ENCODE results near the gene SPNS2. TPM values are rescaled to one million over a fixed set of nuclear protein-coding genes. Genes with fewer than 3 reads are reported as not detected.

The SPNS2 gene
- polyA plus RNA-seq, 1 donor (not counting 4 experiments of a cell fraction or from before 2014, with no cell fraction given): 0.10 TPM

DNA sequence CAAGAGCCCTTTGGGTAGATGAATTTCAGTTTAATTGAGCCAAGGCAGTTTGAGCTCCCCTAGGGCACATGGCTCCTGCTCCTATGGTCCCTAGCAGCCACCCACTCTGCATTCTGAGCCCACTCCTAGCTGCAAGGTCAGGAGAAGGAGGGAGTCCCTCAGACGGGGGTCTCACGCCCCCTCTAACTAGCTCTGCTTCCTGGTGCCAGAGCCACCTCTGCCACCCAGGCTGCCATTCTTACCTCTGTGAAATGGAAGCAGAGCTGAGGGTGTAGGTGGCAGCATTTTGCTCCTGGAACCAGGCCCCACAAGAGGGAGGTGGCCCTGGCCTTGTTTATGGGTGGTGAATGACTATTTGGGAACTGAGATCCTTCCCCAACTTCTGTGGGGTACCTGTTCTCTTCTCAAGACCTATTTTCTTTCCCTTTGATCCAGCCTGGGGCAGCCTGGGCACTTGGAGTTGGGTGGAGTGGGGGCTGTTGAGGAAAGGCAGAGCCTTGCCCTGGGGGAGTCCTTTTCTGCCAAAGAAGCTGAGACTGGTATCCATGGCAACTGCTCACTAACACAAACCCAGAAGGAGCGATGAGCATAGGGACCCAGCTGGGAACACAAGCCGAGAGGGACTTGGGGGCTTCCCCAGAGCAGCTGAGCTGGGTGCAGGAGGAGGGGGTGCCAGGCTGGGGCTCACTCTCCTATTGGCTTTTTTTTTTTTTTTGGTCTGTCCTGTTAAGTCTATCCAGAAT lies 4.8 kb downstream of the SPNS2 start:
- Histone ChIP-seq H3K79me2 (ENCODE audit: control insufficient read depth, insufficient read depth, low read length) (no peaks in the 10 kb centered on the region), H3K27ac (ENCODE audit: control insufficient read depth, insufficient read depth, low read length) (no peak overlapping the region), H3K4me1 (ENCODE audit: control insufficient read depth, extremely low read depth, insufficient read depth, low read length) (no peaks in the 10 kb centered on the region), H3K9ac (ENCODE audit: control insufficient read depth, extremely low read depth, insufficient read depth, low read length) (no peak overlapping the region), H4K20me1 (ENCODE audit: control insufficient read depth, extremely low read depth, insufficient read depth, low read length) (peaks cover 3% of the 10 kb centered on the region), H3K4me3 (ENCODE audit: control insufficient read depth in 2 of 3, extremely low read depth in 1 of 3, insufficient read depth in 2 of 3, low read depth in 1 of 3, low read length in 3 of 3) (no peak overlapping the region), H2AFZ (ENCODE audit: control insufficient read depth, low read length) (no peak overlapping the region), H3K9me1 (ENCODE audit: control insufficient read depth, extremely low read depth, insufficient read depth, low read length) (no peaks in the 10 kb centered on the region), H3K36me3 (ENCODE audit: control insufficient read depth in 2 of 2, extremely low read depth in 1 of 2, insufficient read depth in 2 of 2, low read length in 2 of 2) (no peaks in the 10 kb centered on the region), H3K27me3 (ENCODE audit: control insufficient read depth, extremely low read depth, insufficient read depth, low read length) (peaks cover 43% of the 10 kb centered on the region), H3K9me3 (ENCODE audit: control insufficient read depth, low read depth, low read length) (no peaks in the 10 kb centered on the region), H3K4me2 (ENCODE audit: control insufficient read depth, extremely low read depth, insufficient read depth, low read depth, low read length) (no peak overlapping the region)
- no peak for TF ChIP-seq EZH2 (IDR thresholded peaks at IDR 0.05; ENCODE audit: low read length)
- TF ChIP-seq, protein P1, sequence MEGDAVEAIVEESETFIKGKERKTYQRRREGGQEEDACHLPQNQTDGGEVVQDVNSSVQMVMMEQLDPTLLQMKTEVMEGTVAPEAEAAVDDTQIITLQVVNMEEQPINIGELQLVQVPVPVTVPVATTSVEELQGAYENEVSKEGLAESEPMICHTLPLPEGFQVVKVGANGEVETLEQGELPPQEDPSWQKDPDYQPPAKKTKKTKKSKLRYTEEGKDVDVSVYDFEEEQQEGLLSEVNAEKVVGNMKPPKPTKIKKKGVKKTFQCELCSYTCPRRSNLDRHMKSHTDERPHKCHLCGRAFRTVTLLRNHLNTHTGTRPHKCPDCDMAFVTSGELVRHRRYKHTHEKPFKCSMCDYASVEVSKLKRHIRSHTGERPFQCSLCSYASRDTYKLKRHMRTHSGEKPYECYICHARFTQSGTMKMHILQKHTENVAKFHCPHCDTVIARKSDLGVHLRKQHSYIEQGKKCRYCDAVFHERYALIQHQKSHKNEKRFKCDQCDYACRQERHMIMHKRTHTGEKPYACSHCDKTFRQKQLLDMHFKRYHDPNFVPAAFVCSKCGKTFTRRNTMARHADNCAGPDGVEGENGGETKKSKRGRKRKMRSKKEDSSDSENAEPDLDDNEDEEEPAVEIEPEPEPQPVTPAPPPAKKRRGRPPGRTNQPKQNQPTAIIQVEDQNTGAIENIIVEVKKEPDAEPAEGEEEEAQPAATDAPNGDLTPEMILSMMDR (optimal IDR thresholded peaks at IDR 0.05 in 1 of 3, IDR thresholded peaks at IDR 0.05 in 1 of 3, conservative IDR thresholded peaks at IDR 0.05 in 1 of 3; ENCODE audit: extremely low read depth in 1 of 3, insufficient read depth in 2 of 3, low read length in 3 of 3): no peak
- FAIRE-seq (no peak), DNase-seq (ENCODE audit: low read depth, low spot score) (no peak)
- dilution Hi-C loops (cut with MboI; ENCODE audit: extremely low pct_ligation_motif_present, low sequenced_read_pairs): no loop called here

DNA sequence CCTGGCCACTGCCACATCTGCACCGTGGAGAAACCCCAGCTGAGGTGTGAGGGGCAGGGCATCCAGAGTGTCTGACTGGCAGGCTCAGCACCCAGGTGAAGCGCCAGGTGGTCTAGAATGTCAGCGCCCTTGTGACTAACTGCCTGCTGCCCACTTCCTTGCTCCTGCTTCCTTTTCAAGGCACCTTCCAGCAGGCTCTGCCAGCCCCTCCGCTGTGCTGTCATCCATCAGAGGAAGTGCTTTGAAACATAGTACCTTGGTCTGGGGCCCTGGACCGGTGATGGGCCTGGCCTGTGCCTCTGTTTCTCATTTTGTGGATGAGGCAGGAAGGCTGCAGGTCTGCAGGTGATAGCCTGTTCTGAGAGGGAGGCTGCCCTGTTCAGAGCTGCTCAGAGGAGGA lies 5.5 kb downstream of the SPNS2 start:
- H3K27me3 ChIP-seq (ENCODE audit: control insufficient read depth, extremely low read depth, insufficient read depth, low read length): peaks cover 48% of the 10 kb centered on the region
- no peak overlapping the region for H3K27ac ChIP-seq (ENCODE audit: control insufficient read depth, insufficient read depth, low read length)
- no peaks in the 10 kb centered on the region for H3K9me3 ChIP-seq (ENCODE audit: control insufficient read depth, low read depth, low read length)
- no peaks in the 10 kb centered on the region for H3K4me1 ChIP-seq (ENCODE audit: control insufficient read depth, extremely low read depth, insufficient read depth, low read length)
- no peak for DNase-seq (ENCODE audit: low read depth, low spot score)
- no peak overlapping the region for H2AFZ ChIP-seq (ENCODE audit: control insufficient read depth, low read length)
- dilution Hi-C loops (cut with MboI; ENCODE audit: extremely low pct_ligation_motif_present, low sequenced_read_pairs): no loop called here
- no peaks in the 10 kb centered on the region for H3K79me2 ChIP-seq (ENCODE audit: control insufficient read depth, insufficient read depth, low read length)
- TF ChIP-seq, protein P1 (optimal IDR thresholded peaks at IDR 0.05 in 1 of 3, IDR thresholded peaks at IDR 0.05 in 1 of 3, conservative IDR thresholded peaks at IDR 0.05 in 1 of 3; ENCODE audit: extremely low read depth in 1 of 3, insufficient read depth in 2 of 3, low read length in 3 of 3): no peak
- TF ChIP-seq EZH2 (IDR thresholded peaks at IDR 0.05; ENCODE audit: low read length): no peak
- no peak overlapping the region for H3K4me2 ChIP-seq (ENCODE audit: control insufficient read depth, extremely low read depth, insufficient read depth, low read depth, low read length)
- H3K9me1 ChIP-seq (ENCODE audit: control insufficient read depth, extremely low read depth, insufficient read depth, low read length): no peaks in the 10 kb centered on the region
- no peak overlapping the region for H3K9ac ChIP-seq (ENCODE audit: control insufficient read depth, extremely low read depth, insufficient read depth, low read length)
- H3K4me3 ChIP-seq (ENCODE audit: control insufficient read depth in 2 of 3, extremely low read depth in 1 of 3, insufficient read depth in 2 of 3, low read depth in 1 of 3, low read length in 3 of 3): no peak overlapping the region
- H4K20me1 ChIP-seq (ENCODE audit: control insufficient read depth, extremely low read depth, insufficient read depth, low read length): peaks cover 3% of the 10 kb centered on the region
- H3K36me3 ChIP-seq (ENCODE audit: control insufficient read depth in 2 of 2, extremely low read depth in 1 of 2, insufficient read depth in 2 of 2, low read length in 2 of 2): no peaks in the 10 kb centered on the region
- no peak for FAIRE-seq
